Gastroesophageal sphincter (tissue), 3 donors: Measurements from ENCODE around the gene MED17.

ENCODE experiments used
- CTCF ChIP-seq, 4 experiments: fragments of 200-600 bp in 2 of 4; fragments of 450-650 bp in 2 of 4; sonication (generic) in 1 of 4; IDR thresholded peaks; one replicate each; pipeline ENCODE4 v1.5.1; 2017 to 2019; ENCODE audit warnings: antibody characterized with exemption in 4 of 4, mild to moderate bottlenecking in 2 of 4, moderate library complexity in 2 of 4
- EP300 ChIP-seq: sonication (generic); formaldehyde crosslinking; IDR thresholded peaks from one replicate; pipeline ENCODE4 v1.6.1; 2017; ENCODE audit warnings: antibody characterized with exemption, mild to moderate bottlenecking
- POLR2A ChIP-seq, 2 donors: fragments of 450-650 bp; IDR thresholded peaks; one replicate each; pipeline ENCODE4 v1.6.1; 2017; ENCODE audit warnings: antibody characterized with exemption in 2 of 2, mild to moderate bottlenecking in 2 of 2, moderate library complexity in 1 of 2

- no peak for TF ChIP-seq CTCF (IDR thresholded peaks at IDR 0.05)
- TF ChIP-seq POLR2A (IDR thresholded peaks at IDR 0.05): no peak
- no peak for TF ChIP-seq EP300
These were observed 20.8 kb downstream of the MED17 start for GRCh38 chr11:93804879-93805278.
